Spinal cord (tissue), 10 donors: ENCODE results near the gene ZBTB16. TPM values are rescaled to one million over a fixed set of nuclear protein-coding genes. Genes with fewer than 3 reads are reported as not detected.

Experiments
- DNase-seq, 6 donors: peaks; one replicate each; pipeline versions ENCODE4 v3.0.0 to v3.0.0-alpha.2; 2013 to 2015; ENCODE audit warnings: low spot score in 6 of 6, low read depth in 4 of 6
- H3K27ac ChIP-seq: one replicate; pipeline ENCODE4 v1.5.1; 2013; ENCODE audit warnings: low read depth, low read length, control low read depth
- H3K27me3 ChIP-seq: one replicate; pipeline ENCODE4 v1.6.1; 2013; ENCODE audit warnings: low read length; ENCODE audit not compliant: control insufficient read depth, insufficient read depth
- H3K36me3 ChIP-seq: one replicate; pipeline ENCODE4 v1.6.1; 2013; ENCODE audit warnings: low read length; ENCODE audit not compliant: control insufficient read depth, insufficient read depth
- H3K4me1 ChIP-seq: one replicate; pipeline ENCODE4 v1.6.1; 2013; ENCODE audit warnings: low read length; ENCODE audit not compliant: control insufficient read depth, insufficient read depth
- H3K4me3 ChIP-seq: one replicate; pipeline ENCODE4 v1.5.1; 2013; ENCODE audit warnings: low read depth, low read length, control low read depth
- H3K9me3 ChIP-seq: one replicate; pipeline ENCODE4 v1.6.1; 2013; ENCODE audit warnings: low read length; ENCODE audit not compliant: control insufficient read depth, insufficient read depth
- WGBS: methylation state at CpG from one replicate; pipeline ENCODE4 v1.1.5; 2013; ENCODE audit warnings: missing lambda C conversion rate; ENCODE audit not compliant: insufficient coverage; 5-methylcytosine and 5-hydroxymethylcytosine counted together
- polyA plus RNA-seq, 2 donors: library from polyadenylated mRNA; unstranded; fragments of 120-200 nt; gene quantifications; one replicate each; pipeline ENCODE4 v1.2.1, GENCODE V29; 2013; ENCODE audit not compliant: insufficient read length in 2 of 2
- total RNA-seq, 2 donors: library from RNA; depleted of rRNA in 1 of 2; stranded (reverse); fragments of 120-200 nt in 1 of 2; fragments of >200 nt in 1 of 2; gene quantifications; one replicate each; pipeline versions ENCODE4 v1.2.3 to v1.2.4, GENCODE V29; 2013 to 2014
- donor health status: healthy.

ZBTB16 gene
- total and polyA plus RNA-seq, 4 donors = 4.5 to 17.9 (median 9.2) TPM

- Histone ChIP-seq H3K36me3 (no peaks in the 10 kb centered on the region), H3K27me3 (peaks cover 2% of the 10 kb centered on the region), H3K27ac (no peak overlapping the region), H3K4me3 (no peak overlapping the region), H3K4me1 (peaks cover 6% of the 10 kb centered on the region), H3K9me3 (no peaks in the 10 kb centered on the region)
- no peak for DNase-seq
- 66% methylated on average over 11 of the region's 20 CpGs for WGBS
Observed at GRCh38 chr11:114211444-114212121, 152.1 kb downstream of the ZBTB16 start.

- Histone ChIP-seq H3K4me3 (no peak overlapping the region), H3K27me3 (peaks cover 2% of the 10 kb centered on the region), H3K27ac (no peak overlapping the region), H3K9me3 (no peaks in the 10 kb centered on the region), H3K36me3 (no peaks in the 10 kb centered on the region), H3K4me1 (peaks cover 15% of the 10 kb centered on the region)
- no peak for DNase-seq
- no CpG with 5 or more reads among the region's 2 CpGs for WGBS
Observed at GRCh38 chr11:114213622-114214021, 154.1 kb downstream of the ZBTB16 start.

DNA sequence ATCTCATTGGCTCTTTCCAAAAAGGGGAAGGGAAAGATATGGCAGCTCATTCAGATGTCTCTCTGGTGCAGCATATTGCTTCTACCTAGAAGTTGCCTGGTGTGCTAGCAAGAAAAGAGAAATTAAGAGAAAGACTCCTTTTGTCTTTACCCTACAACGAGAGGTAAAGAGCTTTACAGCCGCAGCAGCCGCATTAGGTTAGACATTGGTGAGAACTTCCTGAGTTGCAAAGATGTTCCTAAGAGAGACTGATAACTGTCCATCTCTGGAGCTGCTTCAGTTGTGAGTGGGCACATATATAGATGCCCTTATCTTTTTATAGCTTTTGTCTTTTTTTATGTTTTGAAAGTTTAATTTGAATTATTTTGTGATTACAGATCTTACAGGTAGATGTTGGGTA is 155.9 kb downstream of the ZBTB16 start:
- DNase-seq = no peak
- no peak overlapping the region for H3K27ac ChIP-seq
- peaks cover 25% of the 10 kb centered on the region for H3K4me1 ChIP-seq
- no peak overlapping the region for H3K4me3 ChIP-seq
- WGBS = no CpG with 5 or more reads among the region's 3 CpGs
- H3K36me3 ChIP-seq = no peaks in the 10 kb centered on the region
- H3K27me3 ChIP-seq = no peaks in the 10 kb centered on the region
- no peaks in the 10 kb centered on the region for H3K9me3 ChIP-seq

DNA sequence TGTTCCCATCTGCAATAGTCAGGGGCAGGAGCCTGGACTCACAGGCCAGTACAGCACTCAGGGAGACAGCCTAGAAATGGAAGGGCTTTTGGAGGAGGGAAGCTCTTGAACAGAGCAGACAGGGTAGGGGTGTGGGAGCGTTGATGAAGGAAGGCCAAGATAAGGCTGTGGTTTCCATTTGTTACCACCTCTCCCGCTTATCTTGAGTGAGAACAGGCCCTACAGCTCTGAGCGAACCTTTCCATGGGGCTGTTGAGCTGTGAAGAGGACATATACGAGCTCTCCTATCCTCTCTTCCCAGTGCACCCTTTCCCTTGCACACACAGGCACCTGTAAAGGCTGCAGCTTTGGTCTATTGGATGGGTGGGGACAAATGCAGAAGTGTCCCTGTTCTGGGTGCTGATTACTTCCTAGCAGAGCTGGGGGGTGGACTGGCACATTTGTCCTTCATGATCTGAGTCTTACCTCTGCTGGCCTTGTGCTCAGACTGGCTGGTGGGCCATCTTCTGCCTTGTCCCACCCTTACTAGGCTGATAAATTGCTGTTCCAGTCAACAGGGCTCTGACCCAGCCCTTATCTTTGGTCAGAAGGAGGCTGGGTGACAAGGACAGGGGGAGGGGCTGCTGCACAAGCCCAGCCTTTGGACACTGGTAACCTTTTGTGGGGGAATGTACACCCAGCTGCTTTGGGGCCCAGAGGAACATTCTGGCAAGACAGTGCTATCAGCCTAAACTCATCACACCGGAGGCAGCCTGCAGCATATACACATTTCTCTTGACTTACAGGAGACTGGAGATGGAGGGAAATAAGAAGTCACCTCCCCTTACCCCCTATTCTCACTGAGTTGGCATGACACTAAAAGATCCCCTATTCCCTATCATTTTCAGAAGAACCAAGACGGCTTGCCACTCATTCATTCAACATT is 156.6 kb downstream of the ZBTB16 start:
- no peak for DNase-seq
- H3K9me3 ChIP-seq = no peaks in the 10 kb centered on the region
- 92% methylated on average over 2 of the region's 6 CpGs for WGBS
- no peaks in the 10 kb centered on the region for H3K36me3 ChIP-seq
- H3K27ac ChIP-seq = no peak overlapping the region
- no peaks in the 10 kb centered on the region for H3K27me3 ChIP-seq
- peaks cover 25% of the 10 kb centered on the region for H3K4me1 ChIP-seq
- no peak overlapping the region for H3K4me3 ChIP-seq

GRCh38 chr11:114216796-114217180 is 157.3 kb downstream of the ZBTB16 start:
- DNase-seq = no peak
- WGBS = 83% methylated on average over 2 of the region's 2 CpGs
- no peaks in the 10 kb centered on the region for H3K36me3 ChIP-seq
- no peak overlapping the region for H3K4me3 ChIP-seq
- H3K27ac ChIP-seq = no peak overlapping the region
- no peaks in the 10 kb centered on the region for H3K9me3 ChIP-seq
- peaks cover 21% of the 10 kb centered on the region for H3K4me1 ChIP-seq
- no peaks in the 10 kb centered on the region for H3K27me3 ChIP-seq

DNA sequence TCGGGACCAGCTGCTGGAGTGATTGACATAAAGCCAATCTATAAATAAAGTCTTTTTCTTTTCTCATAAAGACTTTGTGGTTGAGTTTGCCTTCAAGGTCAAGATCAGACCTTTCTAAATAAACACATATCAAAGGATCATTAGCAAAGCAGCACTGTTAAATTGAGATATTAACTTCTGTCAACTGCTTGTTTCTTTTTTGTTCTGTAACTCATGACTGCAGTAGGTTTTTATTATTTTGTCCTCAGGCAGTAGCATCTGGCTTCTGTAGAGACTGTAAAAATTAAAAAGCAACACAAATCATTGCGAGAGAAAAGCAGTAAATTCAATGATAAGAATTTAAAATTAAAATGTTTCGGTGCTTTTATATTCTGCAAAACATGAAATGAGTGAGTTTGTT is 159.0 kb downstream of the ZBTB16 start:
- H3K36me3 ChIP-seq = no peaks in the 10 kb centered on the region
- peak in 1 of 6 donors; percentile 50 for DNase-seq
- no peaks in the 10 kb centered on the region for H3K27me3 ChIP-seq
- no CpG with 5 or more reads among the region's 3 CpGs for whole genome bisulfite sequencing
- H3K4me3 ChIP-seq = no peak overlapping the region
- no peak overlapping the region for H3K27ac ChIP-seq
- H3K4me1 ChIP-seq = peaks cover 19% of the 10 kb centered on the region
- H3K9me3 ChIP-seq = no peaks in the 10 kb centered on the region

GRCh38 chr11:114219559-114220349 is 160.2 kb downstream of the ZBTB16 start:
- Histone ChIP-seq H3K9me3 (no peaks in the 10 kb centered on the region), H3K4me3 (no peak overlapping the region), H3K36me3 (no peaks in the 10 kb centered on the region), H3K27me3 (no peaks in the 10 kb centered on the region), H3K4me1 (peaks cover 19% of the 10 kb centered on the region), H3K27ac (peak overlapping the region; percentile 49)
- WGBS = 45% methylated on average over 5 of the region's 6 CpGs
- DNase-seq = peak in 1 of 6 donors; percentile 60

GRCh38 chr11:114221037-114221436 is 161.5 kb downstream of the ZBTB16 start:
- Histone ChIP-seq H3K4me3 (no peak overlapping the region), H3K36me3 (no peaks in the 10 kb centered on the region), H3K4me1 (peaks cover 19% of the 10 kb centered on the region), H3K9me3 (no peaks in the 10 kb centered on the region), H3K27me3 (no peaks in the 10 kb centered on the region), H3K27ac (no peak overlapping the region)
- DNase-seq = peak in 1 of 6 donors; percentile 62
- 40% methylated on average over 1 of the region's 2 CpGs for WGBS

DNA sequence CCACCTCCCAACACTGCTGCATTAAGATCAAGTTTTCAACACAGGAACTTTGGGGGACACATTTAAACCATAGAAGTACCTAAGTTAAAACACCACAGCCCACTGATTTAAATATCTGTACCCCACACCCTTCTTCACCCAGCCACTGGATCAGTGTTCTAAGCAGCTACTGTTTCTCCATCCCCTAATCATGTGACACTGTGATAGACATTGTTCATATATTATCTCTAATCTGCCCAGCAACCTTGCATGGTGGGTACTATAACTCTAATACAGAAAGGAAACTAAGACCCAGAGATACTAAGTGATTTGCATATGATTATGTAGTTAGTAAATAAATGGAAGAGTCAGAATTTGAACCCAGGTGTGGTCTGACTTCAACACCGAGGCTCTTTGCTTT is 166.2 kb downstream of the ZBTB16 start:
- 100% methylated on average over 1 of the region's 1 CpG for WGBS

More for the DNA sequence above, 166.2 kb downstream of the ZBTB16 start:
- no peak overlapping the region for H3K27ac ChIP-seq
- H3K4me3 ChIP-seq = no peak overlapping the region
- no peaks in the 10 kb centered on the region for H3K9me3 ChIP-seq
- peaks cover 17% of the 10 kb centered on the region for H3K4me1 ChIP-seq
- H3K36me3 ChIP-seq = no peaks in the 10 kb centered on the region
- no peak for DNase-seq
- no peaks in the 10 kb centered on the region for H3K27me3 ChIP-seq
